Right lobe of liver (tissue), 6 donors: Measurements from ENCODE around the gene SYNE1. TPM values are rescaled to one million over a fixed set of nuclear protein-coding genes. Genes with fewer than 3 reads are reported as not detected.

ENCODE experiments used
- ATAC-seq, 4 donors: fragments of 200-7000 bp; cut with Tn5 transposase; one replicate each; pipeline ENCODE4 v1.9.1; 2020; ENCODE audit warnings: mild to moderate bottlenecking in 4 of 4, moderate library complexity in 4 of 4
- DNase-seq, 3 donors: peaks; one replicate each; pipeline ENCODE4 v3.0.0-alpha.2; 2020
- H3K27ac ChIP-seq, 3 donors: fragments of 200-600 bp; one replicate each; pipeline ENCODE4 v1.8.0; 2022
- H3K27me3 ChIP-seq, 2 donors: fragments of 200-600 bp; one replicate each; pipeline ENCODE4 v1.8.0; 2022
- H3K36me3 ChIP-seq, 4 donors: fragments of 200-600 bp; sonication (generic) in 1 of 4; one replicate each; pipeline versions ENCODE4 v1.5.1 to v1.8.0; 2017 to 2022; ENCODE audit warnings: control low read depth in 1 of 4
- H3K4me1 ChIP-seq, 4 donors: fragments of 200-600 bp; sonication (generic) in 1 of 4; one replicate each; pipeline versions ENCODE4 v1.5.1 to v1.8.0; 2017 to 2022; ENCODE audit warnings: control low read depth in 1 of 4
- H3K4me3 ChIP-seq, 3 donors: fragments of 200-600 bp; one replicate each; pipeline ENCODE4 v1.8.0; 2022
- H3K9me3 ChIP-seq, 4 donors: fragments of 200-600 bp; sonication (generic) in 1 of 4; one replicate each; pipeline versions ENCODE4 v1.5.1 to v1.8.0; 2017 to 2022; ENCODE audit warnings: control low read depth in 1 of 4
- CTCF ChIP-seq, 4 donors: fragments of 200-600 bp in 3 of 4; fragments of 450-650 bp in 1 of 4; IDR thresholded peaks; one replicate each; pipeline versions ENCODE4 v1.5.1 to v1.8.0; 2016 to 2022; ENCODE audit warnings: antibody characterized with exemption in 4 of 4, mild to moderate bottlenecking in 2 of 4
- POLR2A ChIP-seq: fragments of 450-650 bp; IDR thresholded peaks from one replicate; pipeline ENCODE4 v1.6.1; 2017; ENCODE audit warnings: antibody characterized with exemption, mild to moderate bottlenecking
- WGBS: methylation state at CpG from one replicate; pipeline ENCODE4 v1.1.6; 2018; ENCODE audit warnings: low coverage, low lambda C conversion rate; ENCODE audit not compliant: insufficient coverage; ENCODE audit errors: missing lambda C conversion rate; 5-methylcytosine and 5-hydroxymethylcytosine counted together
- intact Hi-C, 2 donors: fragments of 100-400 bp; cut with DNase I; formaldehyde crosslinking; loops; one replicate each; pipeline versions ENCODE4 v1.11.2 to v1.14.1; 2022
- total RNA-seq, 6 experiments: library from RNA; depleted of rRNA in 2 of 6; stranded (reverse); fragments of >200 nt in 2 of 6; fragmentation: NEBNext Ultra II Directional in 3 of 6; extraction: Animal tissue kit (Norgen Biotek cat#: 25700) in 3 of 6; gene quantifications; one replicate each; pipeline versions ENCODE4 v1.1.0 to v1.2.4, GENCODE V29; 2016 to 2023
- donor health status: DM: no; HTN: yes; CAD: no.
- donor health status: DM: no; HTN: no; CAD: no.
- donor health status: DM: no; HTN: no; CAD: no.
- donor health status: DM: no; HTN: yes; CAD: no.
- donor health status: DM: no; HTN: yes; CAD: no.

Gene SYNE1
- total RNA-seq, 6 experiments from 2014 or later = 22.8 to 43.2 (median 25.0) TPM

DNA sequence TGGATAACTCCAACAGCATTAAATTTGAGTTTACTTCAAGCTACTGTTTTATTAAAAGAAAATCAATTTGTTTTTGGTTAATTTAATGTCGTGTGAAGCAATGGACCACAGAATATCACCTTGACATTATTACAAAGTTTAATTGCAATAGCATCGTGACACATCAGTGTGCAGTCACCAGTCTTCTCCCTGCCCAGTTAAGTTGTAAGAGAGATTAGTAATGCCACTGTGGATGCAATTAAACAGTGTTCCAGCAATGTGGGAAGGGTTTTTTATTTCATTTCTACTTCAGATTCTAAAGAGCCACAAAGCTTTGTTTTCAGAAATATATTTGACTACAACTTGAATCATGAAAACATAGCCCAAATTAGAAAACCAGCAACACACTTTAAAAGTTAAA, 128.7 kb downstream of the SYNE1 start:
- Histone ChIP-seq H3K27me3 (no peaks in the 10 kb centered on the region), H3K27ac (no peak overlapping the region), H3K36me3 (no peaks in the 10 kb centered on the region), H3K4me1 (no peaks in the 10 kb centered on the region), H3K9me3 (no peaks in the 10 kb centered on the region), H3K4me3 (no peak overlapping the region)
- 40% methylated on average over 2 of the region's 2 CpGs for WGBS
- DNase-seq = no peak
- ATAC-seq = no peak
- intact Hi-C loops = no loop called here
- TF ChIP-seq POLR2A = no peak
- TF ChIP-seq CTCF (IDR thresholded peaks at IDR 0.05) = no peak

DNA sequence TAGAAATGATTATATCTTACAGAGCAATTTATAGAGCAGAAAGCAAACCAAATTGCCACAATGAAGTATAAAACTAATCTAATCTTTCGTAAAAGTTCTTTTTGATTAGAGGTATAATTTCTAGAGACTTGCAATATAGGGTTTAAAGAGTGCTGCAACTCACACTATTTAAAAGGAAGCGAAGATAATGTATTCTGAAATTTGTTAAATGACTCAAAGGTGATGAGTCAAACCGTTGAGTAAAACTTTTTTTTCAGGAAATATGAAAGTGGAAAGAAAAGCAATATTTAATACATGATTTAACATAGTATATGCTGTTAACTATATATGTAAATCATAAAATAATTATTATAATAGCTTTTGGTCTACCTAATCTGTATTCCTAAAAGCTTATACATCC, 133.6 kb downstream of the SYNE1 start:
- WGBS = 56% methylated on average over 3 of the region's 3 CpGs
- H3K27me3 ChIP-seq = no peaks in the 10 kb centered on the region
- no peaks in the 10 kb centered on the region for H3K4me1 ChIP-seq
- no peak for DNase-seq
- H3K4me3 ChIP-seq = no peak overlapping the region
- intact Hi-C loops = no loop called here
- no peak for ATAC-seq
- H3K27ac ChIP-seq = no peak overlapping the region
- no peaks in the 10 kb centered on the region for H3K9me3 ChIP-seq
- TF ChIP-seq CTCF (IDR thresholded peaks at IDR 0.05) (no peak), POLR2A (no peak)
- H3K36me3 ChIP-seq = no peaks in the 10 kb centered on the region

DNA sequence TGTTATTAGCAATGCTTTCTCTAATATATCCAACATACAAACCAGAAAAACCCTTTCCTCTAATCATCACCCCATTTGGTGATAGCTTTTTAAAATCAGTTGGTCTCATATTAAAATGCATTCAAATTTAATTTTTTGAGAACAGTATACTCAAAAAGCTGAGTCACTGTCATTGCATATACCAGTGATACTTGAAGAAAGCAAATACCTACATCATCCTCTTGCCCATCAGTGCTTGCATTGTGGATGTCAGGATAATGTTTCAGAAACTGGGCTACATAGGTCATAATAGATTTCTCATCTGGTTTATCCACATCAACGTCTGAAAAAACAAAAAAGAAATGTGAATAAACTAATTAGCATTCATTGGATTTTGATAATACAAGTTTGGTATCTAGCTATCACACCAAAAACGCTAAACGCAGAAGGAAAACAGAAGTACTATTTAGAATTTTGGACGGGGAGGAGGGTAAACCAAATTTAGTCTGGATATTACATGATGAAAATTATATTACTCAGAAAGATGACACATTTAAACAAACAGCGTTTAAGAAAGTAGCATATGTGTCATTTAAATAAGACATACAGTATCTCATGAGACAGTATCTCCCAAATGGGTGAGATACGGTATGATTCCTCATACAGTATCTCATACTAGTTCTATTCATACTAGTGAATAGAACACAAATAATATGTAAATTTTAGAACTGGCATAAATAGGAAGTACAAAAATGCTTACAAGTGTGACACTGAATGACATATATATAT, 134.6 kb downstream of the SYNE1 start:
- WGBS = 47% methylated on average over 6 of the region's 6 CpGs
- TF ChIP-seq CTCF (IDR thresholded peaks at IDR 0.05) (no peak), POLR2A (no peak)
- no peaks in the 10 kb centered on the region for H3K27me3 ChIP-seq
- intact Hi-C loops = no loop called here
- ATAC-seq (no peak), DNase-seq (no peak)
- H3K4me1 ChIP-seq = no peaks in the 10 kb centered on the region
- H3K27ac ChIP-seq = no peak overlapping the region
- no peaks in the 10 kb centered on the region for H3K9me3 ChIP-seq
- H3K36me3 ChIP-seq = no peaks in the 10 kb centered on the region
- no peak overlapping the region for H3K4me3 ChIP-seq

DNA sequence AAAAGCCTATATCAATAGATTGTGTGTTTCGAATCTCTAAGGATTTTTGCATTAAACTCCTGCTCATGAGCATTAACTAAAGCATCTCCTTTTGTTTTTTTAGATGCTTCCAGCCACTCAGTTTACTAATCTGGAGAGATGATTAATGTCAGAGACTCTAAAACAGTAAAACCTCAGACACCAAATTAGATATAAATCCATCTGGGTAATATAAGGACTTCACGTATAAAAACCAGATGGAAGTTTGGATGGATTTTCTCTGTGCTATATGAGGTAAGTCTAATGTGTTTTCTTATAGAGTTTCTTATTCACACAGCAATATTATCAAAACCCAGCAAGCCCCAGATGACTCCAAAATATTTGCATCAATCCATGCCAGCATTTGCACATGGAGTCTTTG, 137.2 kb downstream of the SYNE1 start:
- WGBS = 70% methylated on average over 2 of the region's 2 CpGs
- TF ChIP-seq CTCF (IDR thresholded peaks at IDR 0.05) (no peak), POLR2A (no peak)

More for the DNA sequence above, 137.2 kb downstream of the SYNE1 start:
- ATAC-seq (no peak), DNase-seq (no peak)
- Histone ChIP-seq H3K27ac (no peak overlapping the region), H3K4me1 (no peaks in the 10 kb centered on the region), H3K9me3 (no peaks in the 10 kb centered on the region), H3K36me3 (no peaks in the 10 kb centered on the region), H3K4me3 (no peak overlapping the region), H3K27me3 (no peaks in the 10 kb centered on the region)
- intact Hi-C loops = no loop called here
